M059J (cell line): Measurements from ENCODE around the gene MSRB2. TPM values are rescaled to one million over a fixed set of nuclear protein-coding genes. Genes with fewer than 3 reads are reported as not detected.
"Not testable (repeated sequence)": the region's sequence is repeated elsewhere in the genome, so short reads cannot be mapped to it uniquely, and the experiment has no call there.

ENCODE experiments used
- DNase-seq: peaks from one replicate; pipeline ENCODE4 v3.0.0-alpha.2; 2012; ENCODE audit warnings: low read depth
- total RNA-seq: library from RNA; depleted of rRNA; stranded (reverse); fragments of >200 nt; shearing (Covaris generic); gene quantifications from 2 replicates; pipeline ENCODE4 v1.2.3, GENCODE V29; 2014; rRNA removed

The MSRB2 gene
- 11.3 and 11.7 TPM in 2 replicates for total RNA-seq

GRCh38 chr10:23095404-23095965 lies at the start of gene MSRB2:
Gene MSRB2, plus strand, starts transcription at chr10:23095579. Its CDS starts 30 bp downstream, at chr10:23095609.
- DNase-seq = peak; percentile 81

- no peak for DNase-seq
Measured at GRCh38 chr10:23046027-23046426, 49.4 kb upstream of the MSRB2 start.

- DNase-seq = no peak
Measured at GRCh38 chr10:23047201-23048050, 48.0 kb upstream of the MSRB2 start.

- no peak for DNase-seq
Measured at GRCh38 chr10:23048191-23048590, 47.2 kb upstream of the MSRB2 start.

- no peak for DNase-seq
Measured at GRCh38 chr10:23051278-23051677, 44.1 kb upstream of the MSRB2 start.

- DNase-seq = peak; percentile 12
Measured at GRCh38 chr10:23051855-23052331, 43.5 kb upstream of the MSRB2 start.

GRCh38 chr10:23053036-23053435 lies 42.3 kb upstream of the MSRB2 start:
- no peak for DNase-seq

GRCh38 chr10:23055424-23056185 lies 39.8 kb upstream of the MSRB2 start:
- no peak for DNase-seq

GRCh38 chr10:23056186-23056579 lies 39.2 kb upstream of the MSRB2 start:
- DNase-seq = no peak

- no peak for DNase-seq
Measured at GRCh38 chr10:23058366-23058765, 37.0 kb upstream of the MSRB2 start.

GRCh38 chr10:23060918-23061317 lies 34.5 kb upstream of the MSRB2 start:
- no peak for DNase-seq

- DNase-seq = peak; percentile 22
Measured at GRCh38 chr10:23063045-23063972, 32.1 kb upstream of the MSRB2 start.

GRCh38 chr10:23063973-23064812 lies 31.2 kb upstream of the MSRB2 start:
- no peak for DNase-seq

GRCh38 chr10:23064813-23065114 lies 30.6 kb upstream of the MSRB2 start:
- DNase-seq = not testable (repeated sequence)

- DNase-seq = peak; percentile 63
Measured at GRCh38 chr10:23065181-23065948, 30.0 kb upstream of the MSRB2 start.

GRCh38 chr10:23067337-23067736 lies 28.0 kb upstream of the MSRB2 start:
- DNase-seq = no peak

- DNase-seq = peak; percentile 51
Measured at GRCh38 chr10:23067939-23068775, 27.2 kb upstream of the MSRB2 start.

GRCh38 chr10:23069019-23069815 lies 26.2 kb upstream of the MSRB2 start:
- no peak for DNase-seq
